HUES64 (cell line): Measurements from ENCODE around the gene CRB1.

Experiments used
- H3K27ac ChIP-seq: 2 replicates; pipeline ENCODE4 v1.7.0; 2013; ENCODE audit warnings: low read depth, low read length, inconsistent platforms
- H3K27me3 ChIP-seq: 2 replicates; pipeline ENCODE4 v1.6.1; 2013; ENCODE audit warnings: mild to moderate bottlenecking, low read length; ENCODE audit not compliant: insufficient read depth
- H3K36me3 ChIP-seq: 2 replicates; pipeline ENCODE4 v1.6.1; 2013; ENCODE audit warnings: mild to moderate bottlenecking, low read length; ENCODE audit not compliant: insufficient read depth
- H3K4me1 ChIP-seq: 2 replicates; pipeline ENCODE4 v1.6.1; 2013; ENCODE audit warnings: mild to moderate bottlenecking, low read length, moderate library complexity; ENCODE audit not compliant: insufficient read depth
- H3K4me3 ChIP-seq: 2 replicates; pipeline ENCODE4 v1.5.1; 2013; ENCODE audit warnings: mild to moderate bottlenecking, low read length, moderate library complexity
- H3K9ac ChIP-seq: 2 replicates; pipeline ENCODE4 v1.6.1; 2013; ENCODE audit warnings: mild to moderate bottlenecking, low read depth, low read length
- H3K9me3 ChIP-seq: 2 replicates; pipeline ENCODE4 v1.6.1; 2013; ENCODE audit warnings: low read depth, low read length; ENCODE audit not compliant: insufficient read depth
- WGBS: fragments of 150-250, 120-280 bp; methylation state at CpG from one replicate; pipeline ENCODE4 v1.1.7; 2013; ENCODE audit warnings: missing lambda C conversion rate; 5-methylcytosine and 5-hydroxymethylcytosine counted together

Gene CRB1

DNA sequence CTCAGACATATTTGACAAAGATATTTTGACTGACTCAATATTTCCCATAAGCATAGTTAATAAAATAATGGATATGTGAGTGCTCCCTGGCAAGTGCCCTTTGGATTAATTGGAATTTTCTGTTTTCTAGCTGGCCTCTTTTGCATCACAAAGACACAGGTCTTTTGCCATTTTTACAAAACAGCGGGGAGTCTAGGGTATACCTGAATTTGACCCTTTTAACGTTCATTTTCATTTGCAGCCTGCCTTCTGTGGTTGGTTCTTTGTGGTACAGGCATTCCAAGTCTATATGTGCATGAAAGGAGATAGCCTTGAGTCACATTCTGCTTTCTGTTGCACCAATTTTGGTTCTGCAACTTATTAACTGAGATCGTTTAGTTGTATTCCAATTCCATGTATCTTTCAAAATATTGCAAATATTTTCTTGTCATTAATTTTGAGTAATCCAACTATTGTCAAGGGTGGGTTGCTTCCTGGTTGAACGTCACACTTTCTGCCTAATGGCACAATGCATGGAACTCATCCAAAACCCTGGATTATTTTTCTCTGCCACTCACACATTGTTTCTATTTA, 171.7 kb downstream of the CRB1 start:
- WGBS = 66% methylated on average over 4 of the region's 4 CpGs
- no peak overlapping the region for H3K4me3 ChIP-seq
- no peaks in the 10 kb centered on the region for H3K27me3 ChIP-seq
- no peaks in the 10 kb centered on the region for H3K36me3 ChIP-seq
- H3K4me1 ChIP-seq = peaks cover 66% of the 10 kb centered on the region
- H3K27ac ChIP-seq = no peak overlapping the region
- H3K9ac ChIP-seq = no peak overlapping the region
- no peaks in the 10 kb centered on the region for H3K9me3 ChIP-seq

DNA sequence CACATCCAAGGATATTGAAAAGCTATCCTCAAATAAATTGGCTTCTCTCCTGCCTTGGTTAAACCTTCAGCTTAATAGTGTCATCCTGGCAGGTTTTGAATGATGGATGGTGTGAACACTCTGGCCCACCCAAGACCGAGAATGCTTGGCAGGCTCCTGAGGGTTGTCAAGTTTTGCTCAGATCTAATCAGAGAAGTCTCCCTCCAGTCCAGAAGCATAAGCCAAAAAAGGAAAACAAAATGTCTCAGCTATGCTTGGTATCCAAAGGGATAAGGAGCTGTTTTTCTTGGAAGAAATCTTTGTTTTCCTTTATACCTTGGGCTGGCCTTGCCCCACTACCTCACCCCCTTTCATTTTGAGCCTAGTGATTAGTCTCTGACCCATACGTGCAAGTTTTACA, 172.7 kb downstream of the CRB1 start:
- Histone ChIP-seq H3K9me3 (no peaks in the 10 kb centered on the region), H3K9ac (no peak overlapping the region), H3K4me3 (no peak overlapping the region), H3K4me1 (peaks cover 66% of the 10 kb centered on the region), H3K27me3 (no peaks in the 10 kb centered on the region), H3K27ac (no peak overlapping the region), H3K36me3 (no peaks in the 10 kb centered on the region)
- 100% methylated on average over 1 of the region's 2 CpGs for WGBS

DNA sequence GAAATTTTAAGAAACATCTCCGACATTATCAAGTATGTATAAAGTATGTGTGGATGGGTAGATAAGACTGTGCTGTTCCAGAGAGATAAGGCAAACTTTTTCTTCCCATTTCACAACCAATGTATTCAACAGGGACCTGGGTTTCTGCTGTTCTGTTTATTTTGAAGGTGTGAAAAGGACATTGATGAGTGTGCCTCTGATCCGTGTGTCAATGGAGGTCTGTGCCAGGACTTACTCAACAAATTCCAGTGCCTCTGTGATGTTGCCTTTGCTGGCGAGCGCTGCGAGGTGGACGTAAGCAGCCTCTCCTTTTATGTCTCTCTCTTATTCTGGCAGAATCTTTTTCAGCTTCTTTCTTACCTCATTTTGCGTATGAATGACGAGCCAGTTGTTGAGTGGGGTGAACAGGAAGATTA, 174.0 kb downstream of the CRB1 start:
- 18% methylated on average over 5 of the region's 8 CpGs for WGBS

GRCh38 chr1:197444755-197445154, 176.7 kb downstream of the CRB1 start:
- H3K4me1 ChIP-seq = peaks cover 34% of the 10 kb centered on the region
- no peaks in the 10 kb centered on the region for H3K36me3 ChIP-seq
- no peak overlapping the region for H3K4me3 ChIP-seq
- H3K9me3 ChIP-seq = no peaks in the 10 kb centered on the region
- no peak overlapping the region for H3K27ac ChIP-seq
- no peaks in the 10 kb centered on the region for H3K27me3 ChIP-seq
- WGBS = 88% methylated on average over 1 of the region's 1 CpG
- no peak overlapping the region for H3K9ac ChIP-seq

More for the DNA sequence above, 174.0 kb downstream of the CRB1 start:
- Histone ChIP-seq H3K9me3 (no peaks in the 10 kb centered on the region), H3K36me3 (no peaks in the 10 kb centered on the region), H3K27me3 (no peaks in the 10 kb centered on the region), H3K4me3 (no peak overlapping the region), H3K4me1 (peaks cover 62% of the 10 kb centered on the region), H3K9ac (no peak overlapping the region), H3K27ac (peak overlapping the region; percentile 27; the same call in 1 of the 2 replicates)

DNA sequence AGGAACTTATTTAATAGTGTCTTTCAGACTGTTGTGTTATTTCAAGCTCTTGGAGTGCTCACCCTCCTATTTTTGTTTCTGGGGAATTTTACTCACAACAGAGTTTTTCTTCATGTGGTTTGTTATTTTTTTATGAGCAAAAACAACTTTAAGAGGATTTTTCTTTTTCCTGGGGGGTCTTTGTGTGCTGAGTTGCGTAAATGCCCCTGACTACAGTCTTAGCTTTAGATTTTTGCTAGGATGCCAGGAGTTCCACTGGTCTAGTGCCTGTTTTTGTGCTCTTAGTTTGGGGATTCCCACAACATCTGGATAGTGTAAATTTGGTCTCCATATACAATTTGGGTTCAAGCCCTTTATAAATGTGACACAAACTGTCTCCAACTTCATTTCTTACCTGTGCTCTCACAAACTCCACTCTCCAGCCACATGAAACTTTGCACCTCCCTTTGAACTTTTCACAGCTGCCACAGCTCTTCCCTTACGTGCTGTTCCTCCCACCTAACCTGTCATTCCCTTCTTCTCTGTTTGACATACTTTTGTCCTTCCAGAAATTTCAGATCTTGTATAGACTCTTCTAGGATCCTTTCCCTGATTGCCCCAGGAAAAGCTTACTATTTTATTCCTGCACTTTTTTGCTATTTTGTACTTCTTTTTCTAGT, 180.2 kb downstream of the CRB1 start:
- WGBS = 78% methylated on average over 2 of the region's 2 CpGs

DNA sequence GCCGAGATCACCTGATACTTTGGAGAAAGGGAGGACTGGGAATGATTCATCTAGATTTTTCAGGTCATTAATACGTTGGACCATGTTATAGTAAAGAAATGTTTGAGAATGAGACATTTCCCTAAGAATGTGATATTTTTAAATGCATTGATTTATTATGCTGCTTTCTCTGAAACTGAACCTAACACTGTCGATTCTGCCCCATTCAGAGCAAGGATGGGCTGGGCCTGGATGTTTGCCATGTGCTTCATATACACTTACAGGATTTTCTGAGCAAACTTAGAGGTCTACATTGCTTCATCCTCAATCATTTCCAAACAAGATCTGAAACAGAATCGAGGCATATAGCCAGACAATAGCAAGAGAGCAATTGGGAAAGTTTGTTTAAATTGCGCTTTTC, 183.3 kb downstream of the CRB1 start:
- no peak overlapping the region for H3K27ac ChIP-seq
- no peak overlapping the region for H3K4me3 ChIP-seq
- H3K4me1 ChIP-seq = no peaks in the 10 kb centered on the region
- H3K27me3 ChIP-seq = no peaks in the 10 kb centered on the region
- no peaks in the 10 kb centered on the region for H3K9me3 ChIP-seq
- H3K36me3 ChIP-seq = no peaks in the 10 kb centered on the region
- WGBS = 95% methylated on average over 4 of the region's 5 CpGs
- no peak overlapping the region for H3K9ac ChIP-seq

More for the DNA sequence above, 180.2 kb downstream of the CRB1 start:
- Histone ChIP-seq H3K27me3 (no peaks in the 10 kb centered on the region), H3K4me1 (peaks cover 1% of the 10 kb centered on the region; the same call in 1 of the 2 replicates), H3K27ac (no peak overlapping the region), H3K4me3 (no peak overlapping the region), H3K9ac (no peak overlapping the region), H3K9me3 (no peaks in the 10 kb centered on the region), H3K36me3 (no peaks in the 10 kb centered on the region)

DNA sequence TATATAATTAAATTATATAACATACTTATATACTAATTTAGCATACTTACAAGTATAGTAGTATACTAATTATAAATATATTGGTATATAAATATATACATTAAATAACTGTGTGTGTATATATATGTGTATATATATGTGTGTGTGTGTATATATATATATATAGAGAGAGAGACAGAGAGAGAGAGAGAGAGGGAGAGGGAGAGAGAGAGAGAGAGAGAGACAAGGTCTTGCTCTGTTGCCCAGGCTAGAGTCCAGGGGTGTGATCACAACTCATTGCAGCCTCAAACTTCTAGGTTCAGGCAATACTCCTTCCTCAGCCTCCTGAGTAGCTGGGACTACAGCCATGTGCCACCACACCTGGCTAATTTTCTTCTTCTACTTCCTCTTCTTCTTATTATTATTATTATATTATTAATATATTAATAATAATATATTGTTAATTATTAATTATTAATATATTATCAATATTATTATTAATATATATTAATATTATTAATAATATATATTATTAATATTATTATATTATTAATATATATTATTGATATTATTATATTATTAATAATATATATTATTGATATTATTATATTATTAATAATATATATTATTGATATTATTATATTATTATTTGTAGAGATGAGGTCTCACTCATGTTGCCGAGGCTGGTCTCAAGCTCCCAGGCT, 185.5 kb downstream of the CRB1 start:
- WGBS = no CpG with 5 or more reads among the region's 1 CpG
- H3K4me3 ChIP-seq = no peak overlapping the region
- H3K9me3 ChIP-seq = no peaks in the 10 kb centered on the region
- no peak overlapping the region for H3K27ac ChIP-seq
- no peaks in the 10 kb centered on the region for H3K27me3 ChIP-seq
- H3K9ac ChIP-seq = no peak overlapping the region
- no peaks in the 10 kb centered on the region for H3K4me1 ChIP-seq
- no peaks in the 10 kb centered on the region for H3K36me3 ChIP-seq

- Histone ChIP-seq H3K9me3 (no peaks in the 10 kb centered on the region), H3K27me3 (no peaks in the 10 kb centered on the region), H3K4me1 (peaks cover 12% of the 10 kb centered on the region), H3K27ac (no peak overlapping the region), H3K4me3 (no peak overlapping the region), H3K36me3 (no peaks in the 10 kb centered on the region), H3K9ac (no peak overlapping the region)
- WGBS = 94% methylated on average over 5 of the region's 5 CpGs
Measured at GRCh38 chr1:197462539-197462938, 194.5 kb downstream of the CRB1 start.

GRCh38 chr1:197463142-197463541, 195.1 kb downstream of the CRB1 start:
- no peak overlapping the region for H3K27ac ChIP-seq
- no peaks in the 10 kb centered on the region for H3K9me3 ChIP-seq
- H3K4me3 ChIP-seq = no peak overlapping the region
- H3K36me3 ChIP-seq = no peaks in the 10 kb centered on the region
- H3K9ac ChIP-seq = no peak overlapping the region
- no peaks in the 10 kb centered on the region for H3K27me3 ChIP-seq
- peaks cover 12% of the 10 kb centered on the region for H3K4me1 ChIP-seq

GRCh38 chr1:197464044-197464443, 196.0 kb downstream of the CRB1 start:
- H3K27me3 ChIP-seq = no peaks in the 10 kb centered on the region
- WGBS = 57% methylated on average over 7 of the region's 7 CpGs
- H3K27ac ChIP-seq = no peak overlapping the region
- H3K36me3 ChIP-seq = no peaks in the 10 kb centered on the region
- peaks cover 14% of the 10 kb centered on the region for H3K4me1 ChIP-seq
- no peak overlapping the region for H3K4me3 ChIP-seq
- H3K9me3 ChIP-seq = no peaks in the 10 kb centered on the region
- no peak overlapping the region for H3K9ac ChIP-seq

- Histone ChIP-seq H3K9ac (no peak overlapping the region), H3K4me3 (no peak overlapping the region), H3K9me3 (no peaks in the 10 kb centered on the region), H3K36me3 (no peaks in the 10 kb centered on the region), H3K4me1 (peaks cover 26% of the 10 kb centered on the region), H3K27ac (no peak overlapping the region), H3K27me3 (no peaks in the 10 kb centered on the region)
- 94% methylated on average over 3 of the region's 3 CpGs for WGBS
Measured at GRCh38 chr1:197465528-197466327, 197.7 kb downstream of the CRB1 start.
